Large intestine (tissue), 3 donors: ENCODE results near the gene PARP8. TPM values are rescaled to one million over a fixed set of nuclear protein-coding genes. Genes with fewer than 3 reads are reported as not detected.
"Not testable (repeated sequence)": the region's sequence is repeated elsewhere in the genome, so short reads cannot be mapped to it uniquely, and the experiment has no call there.

ENCODE experiments used
- DNase-seq, 2 donors: peaks; one replicate each; pipeline versions ENCODE4 v3.0.0 to v3.0.0-alpha.2; 2013
- H3K27ac ChIP-seq: one replicate; pipeline ENCODE4 v1.5.1; 2013; ENCODE audit warnings: low read length
- H3K27me3 ChIP-seq: 2 replicates; pipeline ENCODE4 v1.6.1; 2013; ENCODE audit warnings: low read length; ENCODE audit not compliant: control insufficient read depth, insufficient read depth
- H3K36me3 ChIP-seq: 2 replicates; pipeline ENCODE4 v1.6.1; 2013; ENCODE audit warnings: low read length; ENCODE audit not compliant: control insufficient read depth, insufficient read depth
- H3K4me1 ChIP-seq: one replicate; pipeline ENCODE4 v1.6.1; 2013; ENCODE audit warnings: low read length; ENCODE audit not compliant: control insufficient read depth, insufficient read depth
- H3K4me3 ChIP-seq: one replicate; pipeline ENCODE4 v1.5.1; 2013; ENCODE audit warnings: low read length
- H3K9me3 ChIP-seq: one replicate; pipeline ENCODE4 v1.6.1; 2013; ENCODE audit warnings: mild to moderate bottlenecking, low read depth, low read length, moderate library complexity; ENCODE audit not compliant: control insufficient read depth
- WGBS: methylation state at CpG from one replicate; pipeline ENCODE4 v1.1.5; 2013; ENCODE audit warnings: low lambda C conversion rate; ENCODE audit not compliant: insufficient coverage; 5-methylcytosine and 5-hydroxymethylcytosine counted together
- polyA plus RNA-seq: library from polyadenylated mRNA; unstranded; fragments of 120-200 nt; gene quantifications from one replicate; pipeline ENCODE4 v1.2.1, GENCODE V29; 2013

PARP8 gene
- polyA plus RNA-seq, 1 donor: 16.9 TPM

DNA sequence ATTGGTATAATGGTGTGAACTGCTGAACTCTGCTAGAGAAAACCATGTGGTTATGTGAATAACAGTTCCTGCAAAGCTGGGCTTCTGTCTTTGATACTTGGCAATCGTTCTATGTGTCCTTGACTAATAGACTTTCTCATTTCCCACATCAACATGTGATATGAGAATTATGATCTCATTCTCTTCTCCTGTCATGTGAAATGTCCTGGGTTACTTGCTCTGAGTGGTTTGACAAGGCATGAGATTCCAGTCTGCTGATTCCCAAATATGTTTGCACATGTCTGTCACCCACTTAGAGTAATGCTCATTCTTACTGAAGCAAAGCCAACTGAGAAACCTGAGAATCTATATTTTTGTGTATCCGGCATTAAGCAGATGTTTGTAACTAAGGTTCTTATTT is 141.2 kb downstream of the PARP8 start:
- no peak for DNase-seq
- Histone ChIP-seq H3K9me3 (no peaks in the 10 kb centered on the region), H3K4me1 (no peaks in the 10 kb centered on the region), H3K36me3 (peaks cover 3% of the 10 kb centered on the region), H3K27me3 (no peaks in the 10 kb centered on the region), H3K4me3 (no peak overlapping the region), H3K27ac (no peak overlapping the region)
- WGBS: 100% methylated on average over 1 of the region's 2 CpGs

- no CpG with 5 or more reads among the region's 3 CpGs for whole genome bisulfite sequencing
Measured at GRCh38 chr5:50808406-50808805, 142.0 kb downstream of the PARP8 start.

DNA sequence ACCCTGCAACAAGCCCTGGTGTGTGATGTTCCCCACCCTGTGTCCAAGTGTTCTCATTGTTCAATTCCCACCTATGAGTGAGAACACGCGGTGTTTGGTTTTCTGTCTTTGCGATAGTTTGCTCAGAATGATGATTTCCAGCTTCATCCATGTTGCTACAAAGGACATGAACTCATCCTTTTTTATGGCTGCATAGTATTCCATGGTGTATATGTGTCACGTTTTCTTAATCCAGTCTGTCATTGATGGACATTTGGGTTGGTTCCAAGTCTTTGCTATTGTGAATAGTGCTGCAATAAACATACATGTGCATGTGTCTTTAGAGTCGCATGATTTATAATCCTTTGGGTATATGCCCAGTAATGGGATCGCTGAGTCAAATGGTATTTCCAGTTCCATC is 145.3 kb downstream of the PARP8 start:
- not testable (repeated sequence) for H3K4me3 ChIP-seq, H3K36me3 ChIP-seq, H3K4me1 ChIP-seq, DNase-seq, H3K9me3 ChIP-seq, H3K27me3 ChIP-seq, H3K27ac ChIP-seq
- no CpG with 5 or more reads among the region's 6 CpGs for WGBS

More at GRCh38 chr5:50808406-50808805, 142.0 kb downstream of the PARP8 start:
- Histone ChIP-seq H3K4me3 (no peak overlapping the region), H3K9me3 (no peaks in the 10 kb centered on the region), H3K27me3 (no peaks in the 10 kb centered on the region), H3K27ac (no peak overlapping the region), H3K36me3 (peaks cover 3% of the 10 kb centered on the region), H3K4me1 (no peaks in the 10 kb centered on the region)
- DNase-seq: no peak

- Histone ChIP-seq H3K27me3 (no peaks in the 10 kb centered on the region), H3K27ac (no peak overlapping the region), H3K4me1 (no peaks in the 10 kb centered on the region), H3K9me3 (no peaks in the 10 kb centered on the region), H3K36me3 (peaks cover 2% of the 10 kb centered on the region), H3K4me3 (no peak overlapping the region)
- no CpG with 5 or more reads among the region's 3 CpGs for WGBS
- no peak for DNase-seq
Measured at GRCh38 chr5:50813691-50814090, 147.3 kb downstream of the PARP8 start.

DNA sequence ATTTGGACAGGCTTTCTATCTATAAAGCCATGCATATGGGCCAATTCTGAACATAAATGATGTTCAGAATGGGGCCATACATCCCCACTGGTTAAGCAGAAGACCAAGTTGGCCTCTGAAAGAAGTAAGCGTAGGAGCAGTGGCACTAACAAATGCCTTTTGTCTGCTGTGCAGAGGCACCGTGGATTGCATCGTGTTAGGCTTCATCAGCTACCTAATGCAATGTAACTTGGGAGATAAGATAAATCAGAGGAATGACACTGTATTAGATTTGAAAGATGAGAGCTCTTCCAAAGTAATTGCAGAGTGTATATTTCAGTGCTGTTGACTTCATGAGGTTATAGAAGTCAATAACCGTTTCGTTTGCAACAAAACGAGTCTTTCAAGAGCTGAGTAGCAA is 148.1 kb downstream of the PARP8 start:
- H3K4me1 ChIP-seq: no peaks in the 10 kb centered on the region
- H3K9me3 ChIP-seq: no peaks in the 10 kb centered on the region
- WGBS: 83% methylated on average over 1 of the region's 6 CpGs
- H3K27me3 ChIP-seq: no peaks in the 10 kb centered on the region
- H3K27ac ChIP-seq: no peak overlapping the region
- H3K36me3 ChIP-seq: peaks cover 2% of the 10 kb centered on the region
- H3K4me3 ChIP-seq: no peak overlapping the region
- DNase-seq: no peak

GRCh38 chr5:50822046-50822445 is 155.6 kb downstream of the PARP8 start:
- DNase-seq: no peak
- no peak overlapping the region for H3K27ac ChIP-seq
- H3K27me3 ChIP-seq: no peaks in the 10 kb centered on the region
- peaks cover 4% of the 10 kb centered on the region for H3K36me3 ChIP-seq
- no peaks in the 10 kb centered on the region for H3K4me1 ChIP-seq
- H3K9me3 ChIP-seq: no peaks in the 10 kb centered on the region
- 83% methylated on average over 2 of the region's 2 CpGs for WGBS
- no peak overlapping the region for H3K4me3 ChIP-seq

DNA sequence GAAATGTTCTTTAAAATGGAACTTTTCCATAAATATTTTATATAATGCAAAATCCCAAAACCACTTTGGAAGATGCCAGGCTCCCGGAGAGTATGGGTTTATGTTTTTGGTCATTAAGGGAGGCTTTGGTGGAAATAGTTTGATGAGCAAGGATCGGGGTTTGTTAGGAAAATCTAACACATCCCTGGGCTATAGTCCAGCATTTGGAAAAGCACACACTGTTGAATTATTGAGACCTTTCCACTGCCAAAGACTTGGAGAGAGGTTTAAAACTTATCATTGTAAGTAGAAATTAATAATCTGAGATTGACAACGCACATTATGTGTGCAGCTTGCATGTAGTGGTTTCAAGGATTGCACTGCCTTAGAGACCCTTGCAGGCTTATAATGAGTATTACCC is 156.3 kb downstream of the PARP8 start:
- Histone ChIP-seq H3K9me3 (no peaks in the 10 kb centered on the region), H3K27me3 (no peaks in the 10 kb centered on the region), H3K36me3 (peaks cover 2% of the 10 kb centered on the region), H3K4me3 (no peak overlapping the region), H3K4me1 (no peaks in the 10 kb centered on the region), H3K27ac (no peak overlapping the region)
- no CpG with 5 or more reads among the region's 3 CpGs for WGBS
- no peak for DNase-seq

- no peaks in the 10 kb centered on the region for H3K4me1 ChIP-seq
- H3K36me3 ChIP-seq: peaks cover 2% of the 10 kb centered on the region
- no peak overlapping the region for H3K27ac ChIP-seq
- H3K27me3 ChIP-seq: no peaks in the 10 kb centered on the region
- no peak for DNase-seq
- H3K4me3 ChIP-seq: no peak overlapping the region
- H3K9me3 ChIP-seq: no peaks in the 10 kb centered on the region
- WGBS: no CpG with 5 or more reads among the region's 6 CpGs
Measured at GRCh38 chr5:50823568-50823967, 157.1 kb downstream of the PARP8 start.

- DNase-seq: no peak
- Histone ChIP-seq H3K36me3 (peaks cover 2% of the 10 kb centered on the region), H3K27me3 (no peaks in the 10 kb centered on the region), H3K4me1 (no peaks in the 10 kb centered on the region), H3K27ac (no peak overlapping the region), H3K4me3 (no peak overlapping the region), H3K9me3 (no peaks in the 10 kb centered on the region)
- WGBS: 89% methylated on average over 1 of the region's 2 CpGs
Measured at GRCh38 chr5:50824109-50824508, 157.7 kb downstream of the PARP8 start.

GRCh38 chr5:50827516-50828247 is 161.2 kb downstream of the PARP8 start:
- Histone ChIP-seq H3K27me3 (no peaks in the 10 kb centered on the region), H3K27ac (no peak overlapping the region), H3K4me3 (no peak overlapping the region), H3K36me3 (no peaks in the 10 kb centered on the region), H3K9me3 (no peaks in the 10 kb centered on the region), H3K4me1 (no peaks in the 10 kb centered on the region)
- no CpG with 5 or more reads among the region's 1 CpG for WGBS
- DNase-seq: no peak

GRCh38 chr5:50829023-50829422 is 162.6 kb downstream of the PARP8 start:
- no peak for DNase-seq
- Histone ChIP-seq H3K4me3 (no peak overlapping the region), H3K9me3 (no peaks in the 10 kb centered on the region), H3K36me3 (no peaks in the 10 kb centered on the region), H3K4me1 (no peaks in the 10 kb centered on the region), H3K27me3 (no peaks in the 10 kb centered on the region), H3K27ac (no peak overlapping the region)
- WGBS: 100% methylated on average over 1 of the region's 1 CpG
